PFSK-1 (cell line): ENCODE measurements around the gene ALDH3A1.

ENCODE experiments used
- FOXP2 ChIP-seq: optimal IDR thresholded peaks from 2 replicates; pipeline ENCODE3; 2011; ENCODE audit warnings: borderline replicate concordance, control low read depth, inconsistent platforms; ENCODE audit not compliant: insufficient read depth; ENCODE audit errors: extremely low read length, extremely low read depth
- POLR2AphosphoS5 ChIP-seq: IDR thresholded peaks from 2 replicates; pipeline ENCODE4 v1.6.1; 2012; ENCODE audit warnings: low read depth, mild to moderate bottlenecking, control low read depth, low read length, moderate library complexity
- SIN3A ChIP-seq: IDR thresholded peaks from 2 replicates; pipeline ENCODE4 v1.6.1; 2012; ENCODE audit warnings: mild to moderate bottlenecking, low read length, moderate library complexity, borderline replicate concordance; ENCODE audit not compliant: insufficient read depth
- TAF1 ChIP-seq: IDR thresholded peaks from 2 replicates; pipeline ENCODE4 v1.6.1; 2012; ENCODE audit warnings: low read length, control low read depth, borderline replicate concordance; ENCODE audit not compliant: insufficient read depth
- TF ChIP-seq, protein P1 (sequence below), 2 experiments: IDR thresholded peaks; 2 replicates each; pipeline versions ENCODE4 v1.6.1 to v1.8.0; 2011 to 2012; ENCODE audit warnings: low read depth in 2 of 2, low read length in 2 of 2, control low read depth in 1 of 2, inconsistent platforms in 1 of 2, mild to moderate bottlenecking in 1 of 2, moderate library complexity in 1 of 2; ENCODE audit not compliant: insufficient read depth in 1 of 2

ALDH3A1 gene

DNA sequence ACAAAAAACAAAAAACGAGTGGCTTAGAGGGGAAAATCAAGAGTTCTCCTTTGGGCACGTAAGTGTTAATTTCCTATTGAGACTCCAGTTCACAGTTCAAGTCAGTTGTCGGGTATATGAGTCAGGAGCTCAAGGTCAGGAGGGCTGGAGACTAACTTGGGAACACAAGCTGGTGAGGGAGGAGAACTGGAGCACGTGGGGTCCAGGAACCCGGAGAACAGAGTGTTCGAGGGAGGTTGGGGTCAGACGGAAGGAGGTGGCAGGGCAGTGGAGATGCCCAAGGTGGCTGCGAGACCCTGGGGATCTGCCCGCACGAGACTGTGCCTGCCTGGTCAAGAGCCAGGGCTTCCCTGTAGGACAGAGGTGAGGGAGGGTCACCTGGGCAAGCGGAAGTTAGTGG is 12.0 kb downstream of the ALDH3A1 start:
- TF ChIP-seq, protein P1, sequence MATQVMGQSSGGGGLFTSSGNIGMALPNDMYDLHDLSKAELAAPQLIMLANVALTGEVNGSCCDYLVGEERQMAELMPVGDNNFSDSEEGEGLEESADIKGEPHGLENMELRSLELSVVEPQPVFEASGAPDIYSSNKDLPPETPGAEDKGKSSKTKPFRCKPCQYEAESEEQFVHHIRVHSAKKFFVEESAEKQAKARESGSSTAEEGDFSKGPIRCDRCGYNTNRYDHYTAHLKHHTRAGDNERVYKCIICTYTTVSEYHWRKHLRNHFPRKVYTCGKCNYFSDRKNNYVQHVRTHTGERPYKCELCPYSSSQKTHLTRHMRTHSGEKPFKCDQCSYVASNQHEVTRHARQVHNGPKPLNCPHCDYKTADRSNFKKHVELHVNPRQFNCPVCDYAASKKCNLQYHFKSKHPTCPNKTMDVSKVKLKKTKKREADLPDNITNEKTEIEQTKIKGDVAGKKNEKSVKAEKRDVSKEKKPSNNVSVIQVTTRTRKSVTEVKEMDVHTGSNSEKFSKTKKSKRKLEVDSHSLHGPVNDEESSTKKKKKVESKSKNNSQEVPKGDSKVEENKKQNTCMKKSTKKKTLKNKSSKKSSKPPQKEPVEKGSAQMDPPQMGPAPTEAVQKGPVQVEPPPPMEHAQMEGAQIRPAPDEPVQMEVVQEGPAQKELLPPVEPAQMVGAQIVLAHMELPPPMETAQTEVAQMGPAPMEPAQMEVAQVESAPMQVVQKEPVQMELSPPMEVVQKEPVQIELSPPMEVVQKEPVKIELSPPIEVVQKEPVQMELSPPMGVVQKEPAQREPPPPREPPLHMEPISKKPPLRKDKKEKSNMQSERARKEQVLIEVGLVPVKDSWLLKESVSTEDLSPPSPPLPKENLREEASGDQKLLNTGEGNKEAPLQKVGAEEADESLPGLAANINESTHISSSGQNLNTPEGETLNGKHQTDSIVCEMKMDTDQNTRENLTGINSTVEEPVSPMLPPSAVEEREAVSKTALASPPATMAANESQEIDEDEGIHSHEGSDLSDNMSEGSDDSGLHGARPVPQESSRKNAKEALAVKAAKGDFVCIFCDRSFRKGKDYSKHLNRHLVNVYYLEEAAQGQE (IDR thresholded peaks at IDR 0.05; ENCODE audit: insufficient read depth in 1 of 2, low read depth in 2 of 2, low read length in 2 of 2), result no peak
- TF ChIP-seq FOXP2 (no peak), SIN3A (no peak)

DNA sequence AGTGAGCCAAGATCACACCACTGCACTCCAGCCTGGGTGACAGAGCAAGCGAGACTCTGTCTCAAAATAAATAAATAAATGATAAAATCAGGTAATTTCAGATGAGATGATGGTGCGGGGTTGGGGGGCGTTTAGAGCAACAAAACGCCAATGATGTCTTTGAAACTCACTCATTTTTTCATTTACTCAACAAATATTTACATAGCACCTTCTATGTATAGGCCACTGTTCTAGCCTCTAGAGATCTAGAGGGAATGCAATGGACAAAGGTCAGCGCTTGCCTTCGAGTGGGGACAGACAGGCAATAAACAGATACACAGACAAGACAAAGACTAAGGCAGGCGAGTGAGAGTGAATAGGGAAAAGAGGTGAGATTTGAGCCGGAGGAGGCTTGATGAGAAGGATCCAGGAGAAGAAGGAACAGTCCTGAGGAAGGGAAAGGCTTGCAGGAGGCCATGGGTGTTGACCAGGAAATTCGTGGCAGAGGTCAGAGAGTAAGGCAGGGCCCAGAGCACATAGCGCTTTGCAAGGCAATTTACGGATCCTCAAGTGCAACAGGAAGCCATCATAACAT is 14.1 kb downstream of the ALDH3A1 start:
- TF ChIP-seq TAF1 (no peak), POLR2AphosphoS5 (no peak), SIN3A (no peak), FOXP2 (no peak)
- TF ChIP-seq, protein P1 (IDR thresholded peaks at IDR 0.05; ENCODE audit: insufficient read depth in 1 of 2, low read depth in 2 of 2, low read length in 2 of 2), result no peak

GRCh38 chr17:19731626-19732025 is 16.5 kb downstream of the ALDH3A1 start:
- TF ChIP-seq, protein P1 (IDR thresholded peaks at IDR 0.05; ENCODE audit: insufficient read depth in 1 of 2, low read depth in 2 of 2, low read length in 2 of 2), result no peak
- no peak for TF ChIP-seq SIN3A
- no peak for TF ChIP-seq TAF1
- TF ChIP-seq FOXP2, result no peak
- TF ChIP-seq POLR2AphosphoS5, result no peak

DNA sequence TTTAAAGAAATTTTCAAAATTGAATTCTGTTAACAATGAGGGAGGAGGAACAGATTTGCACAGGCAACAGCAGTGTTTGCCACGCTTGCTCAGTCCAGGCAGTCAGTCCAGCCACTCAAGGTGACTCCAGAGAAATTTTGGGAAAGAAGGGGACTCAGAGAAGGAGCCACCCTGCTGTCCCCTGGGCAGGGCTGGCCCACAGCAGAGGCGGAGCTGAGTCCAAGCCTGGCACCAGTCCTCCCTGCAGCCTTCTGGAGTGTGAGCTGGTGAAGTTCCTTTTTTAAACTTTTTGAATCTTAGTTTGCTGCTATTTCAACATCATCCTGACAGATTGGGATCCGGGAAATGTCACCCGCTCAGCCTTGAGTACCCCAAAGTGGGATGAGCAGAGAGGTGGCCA is 17.3 kb downstream of the ALDH3A1 start:
- TF ChIP-seq POLR2AphosphoS5 (no peak), FOXP2 (no peak), TAF1 (no peak), SIN3A (no peak)
- TF ChIP-seq, protein P1 (IDR thresholded peaks at IDR 0.05; ENCODE audit: insufficient read depth in 1 of 2, low read depth in 2 of 2, low read length in 2 of 2), result no peak

GRCh38 chr17:19729900-19730299 is 18.2 kb downstream of the ALDH3A1 start:
- TF ChIP-seq SIN3A (no peak), POLR2AphosphoS5 (no peak), TAF1 (no peak), FOXP2 (no peak)
- TF ChIP-seq, protein P1 (IDR thresholded peaks at IDR 0.05; ENCODE audit: insufficient read depth in 1 of 2, low read depth in 2 of 2, low read length in 2 of 2), result no peak
